SU-DHL-6 (cell line): ENCODE measurements around the gene ITPR1.

Source experiments
- H2AFZ ChIP-seq: fragments of 200-600 bp; sonication (generic); 2 replicates; pipeline ENCODE4 v1.6.1; 2014; ENCODE audit warnings: low read depth, mild to moderate bottlenecking, moderate library complexity, mixed read lengths, antibody characterized with exemption, low read length; ENCODE audit not compliant: severe bottlenecking
- H3F3A ChIP-seq: fragments of 200-600 bp; shearing (Covaris generic); 2 replicates; pipeline ENCODE4 v1.6.0; 2016; ENCODE audit warnings: antibody characterized with exemption, mild to moderate bottlenecking; ENCODE audit not compliant: insufficient read depth
- H3K27ac ChIP-seq: fragments of 200-600 bp; sonication (generic); 2 replicates; pipeline ENCODE4 v1.5.1; 2016; ENCODE audit warnings: low read depth, mild to moderate bottlenecking, low read length, moderate library complexity, mixed read lengths
- H3K27me3 ChIP-seq: fragments of 200-600 bp; sonication (generic), shearing (Covaris generic); 2 replicates; pipeline ENCODE4 v1.6.0; 2014; ENCODE audit warnings: mild to moderate bottlenecking, low read length
- H3K36me3 ChIP-seq: fragments of 200-600 bp; sonication (generic); 2 replicates; pipeline ENCODE4 v1.6.1; 2014; ENCODE audit warnings: mild to moderate bottlenecking, low read length, mixed read lengths
- H3K4me2 ChIP-seq: fragments of 300-600, 200-600 bp; shearing (Covaris generic), sonication (generic); 2 replicates; pipeline ENCODE4 v1.6.0; 2014; ENCODE audit warnings: low read length, low read depth, mild to moderate bottlenecking; ENCODE audit not compliant: poor library complexity, severe bottlenecking
- H3K4me3 ChIP-seq: fragments of 200-600 bp; sonication (generic); 2 replicates; pipeline ENCODE4 v1.5.1; 2014; ENCODE audit warnings: antibody characterized with exemption, low read length, mild to moderate bottlenecking, mixed read lengths; ENCODE audit not compliant: insufficient read depth, poor library complexity, severe bottlenecking
- H3K79me2 ChIP-seq: fragments of 200-600 bp; sonication (generic); 2 replicates; pipeline ENCODE4 v1.6.1; 2014; ENCODE audit warnings: mild to moderate bottlenecking, low read length, moderate library complexity; ENCODE audit not compliant: insufficient read depth
- H3K9ac ChIP-seq: fragments of 200-600 bp; sonication (generic); 2 replicates; pipeline ENCODE4 v1.7.0; 2014; ENCODE audit warnings: mild to moderate bottlenecking, low read length
- H3K9me2 ChIP-seq: fragments of 200-600 bp; sonication (generic); replicated peaks from 2 replicates; pipeline ENCODE4 v1.6.1; 2014; ENCODE audit warnings: low read length; ENCODE audit not compliant: insufficient read depth
- H3K9me3 ChIP-seq: fragments of 200-600 bp; sonication (generic); 2 replicates; pipeline ENCODE4 v1.6.1; 2014; ENCODE audit warnings: low read length, mixed read lengths; ENCODE audit not compliant: insufficient read depth
- H4K20me1 ChIP-seq: fragments of 200-600 bp; sonication (generic); 2 replicates; pipeline ENCODE4 v1.6.1; 2014; ENCODE audit warnings: low read depth, mild to moderate bottlenecking, antibody characterized with exemption, low read length, moderate library complexity, mixed read lengths
- EZH2phosphoT487 ChIP-seq: fragments of 200-600 bp; sonication (generic), shearing (Covaris generic); conservative IDR thresholded peaks from 2 replicates; pipeline ENCODE4 v1.6.1; 2018; ENCODE audit warnings: mild to moderate bottlenecking, antibody characterized with exemption, low read length, moderate library complexity, mixed read lengths
- TF ChIP-seq, protein P1 (sequence below): fragments of 200-600 bp; sonication (generic); IDR thresholded peaks from one replicate; pipeline ENCODE4 v1.5.1; 2017; ENCODE audit warnings: antibody characterized with exemption, mild to moderate bottlenecking, low read length, moderate library complexity; ENCODE audit not compliant: insufficient read depth, poor library complexity, severe bottlenecking

Gene ITPR1

DNA sequence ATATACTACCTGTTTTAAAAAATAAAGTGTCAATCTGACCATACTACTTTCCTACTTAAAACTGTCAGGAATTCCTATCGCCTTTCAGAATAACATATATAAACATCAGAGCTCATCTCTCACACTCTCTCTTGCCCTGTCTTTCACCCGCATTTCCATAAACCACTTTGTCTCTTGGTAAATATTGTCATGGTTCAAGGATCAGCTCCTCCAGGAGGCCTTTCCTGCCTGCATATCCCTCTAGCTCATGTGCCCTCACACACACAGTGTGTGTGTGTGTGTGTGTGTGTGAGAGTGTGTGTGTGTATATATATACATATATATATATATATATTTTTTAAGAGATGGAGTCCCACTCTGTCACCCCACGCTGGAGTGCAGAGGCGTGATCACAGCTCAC lies 32.8 kb upstream of the ITPR1 start:
- Histone ChIP-seq H4K20me1 (no peaks in the 10 kb centered on the region), H3K36me3 (no peaks in the 10 kb centered on the region), H3F3A (no peaks in the 10 kb centered on the region), H3K9me3 (no peaks in the 10 kb centered on the region), H3K9me2 (no peaks in the 10 kb centered on the region), H2AFZ (no peak overlapping the region), H3K27me3 (no peaks in the 10 kb centered on the region), H3K4me2 (no peak overlapping the region), H3K9ac (no peak overlapping the region), H3K79me2 (no peaks in the 10 kb centered on the region), H3K27ac (no peak overlapping the region), H3K4me3 (no peak overlapping the region)
- TF ChIP-seq, protein P1, sequence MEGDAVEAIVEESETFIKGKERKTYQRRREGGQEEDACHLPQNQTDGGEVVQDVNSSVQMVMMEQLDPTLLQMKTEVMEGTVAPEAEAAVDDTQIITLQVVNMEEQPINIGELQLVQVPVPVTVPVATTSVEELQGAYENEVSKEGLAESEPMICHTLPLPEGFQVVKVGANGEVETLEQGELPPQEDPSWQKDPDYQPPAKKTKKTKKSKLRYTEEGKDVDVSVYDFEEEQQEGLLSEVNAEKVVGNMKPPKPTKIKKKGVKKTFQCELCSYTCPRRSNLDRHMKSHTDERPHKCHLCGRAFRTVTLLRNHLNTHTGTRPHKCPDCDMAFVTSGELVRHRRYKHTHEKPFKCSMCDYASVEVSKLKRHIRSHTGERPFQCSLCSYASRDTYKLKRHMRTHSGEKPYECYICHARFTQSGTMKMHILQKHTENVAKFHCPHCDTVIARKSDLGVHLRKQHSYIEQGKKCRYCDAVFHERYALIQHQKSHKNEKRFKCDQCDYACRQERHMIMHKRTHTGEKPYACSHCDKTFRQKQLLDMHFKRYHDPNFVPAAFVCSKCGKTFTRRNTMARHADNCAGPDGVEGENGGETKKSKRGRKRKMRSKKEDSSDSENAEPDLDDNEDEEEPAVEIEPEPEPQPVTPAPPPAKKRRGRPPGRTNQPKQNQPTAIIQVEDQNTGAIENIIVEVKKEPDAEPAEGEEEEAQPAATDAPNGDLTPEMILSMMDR = no peak
- no peak for TF ChIP-seq EZH2phosphoT487

DNA sequence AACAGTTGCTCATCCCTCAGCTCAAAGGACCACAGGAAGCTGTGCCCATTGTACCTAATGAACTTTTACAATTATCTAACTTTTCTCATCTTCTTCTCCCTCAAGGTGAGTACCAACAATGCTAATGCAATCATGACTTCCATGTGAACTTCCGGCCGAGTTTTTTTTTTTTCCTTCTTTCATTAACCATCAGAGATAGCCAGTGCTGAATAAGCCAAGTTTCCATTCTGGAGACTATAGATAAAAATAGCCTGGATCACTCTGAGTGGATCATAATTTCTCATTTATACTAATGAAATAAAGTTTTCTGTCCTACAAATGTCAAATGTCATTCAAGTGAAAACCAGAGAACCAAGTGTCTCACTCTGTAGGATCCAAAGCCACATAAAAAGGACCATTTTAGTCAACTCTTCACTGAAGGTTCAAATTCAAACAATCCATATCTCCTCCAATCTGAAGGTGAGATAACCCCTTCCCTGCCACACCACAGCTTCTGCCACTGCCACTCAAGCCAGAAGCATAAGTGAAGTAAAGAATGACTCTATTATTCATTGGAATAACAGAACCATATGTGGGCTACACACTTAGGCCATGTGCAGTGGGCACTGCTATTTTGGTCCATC lies 31.6 kb upstream of the ITPR1 start:
- Histone ChIP-seq H3K27me3 (no peaks in the 10 kb centered on the region), H3K79me2 (peaks cover 4% of the 10 kb centered on the region; the same call in 1 of the 2 replicates), H2AFZ (no peak overlapping the region), H3K4me2 (no peak overlapping the region), H3K9me2 (no peaks in the 10 kb centered on the region), H3K9me3 (no peaks in the 10 kb centered on the region), H4K20me1 (no peaks in the 10 kb centered on the region), H3K4me3 (no peak overlapping the region), H3K27ac (no peak overlapping the region), H3K9ac (no peak overlapping the region), H3F3A (no peaks in the 10 kb centered on the region), H3K36me3 (no peaks in the 10 kb centered on the region)
- no peak for TF ChIP-seq EZH2phosphoT487
- TF ChIP-seq, protein P1 = no peak

DNA sequence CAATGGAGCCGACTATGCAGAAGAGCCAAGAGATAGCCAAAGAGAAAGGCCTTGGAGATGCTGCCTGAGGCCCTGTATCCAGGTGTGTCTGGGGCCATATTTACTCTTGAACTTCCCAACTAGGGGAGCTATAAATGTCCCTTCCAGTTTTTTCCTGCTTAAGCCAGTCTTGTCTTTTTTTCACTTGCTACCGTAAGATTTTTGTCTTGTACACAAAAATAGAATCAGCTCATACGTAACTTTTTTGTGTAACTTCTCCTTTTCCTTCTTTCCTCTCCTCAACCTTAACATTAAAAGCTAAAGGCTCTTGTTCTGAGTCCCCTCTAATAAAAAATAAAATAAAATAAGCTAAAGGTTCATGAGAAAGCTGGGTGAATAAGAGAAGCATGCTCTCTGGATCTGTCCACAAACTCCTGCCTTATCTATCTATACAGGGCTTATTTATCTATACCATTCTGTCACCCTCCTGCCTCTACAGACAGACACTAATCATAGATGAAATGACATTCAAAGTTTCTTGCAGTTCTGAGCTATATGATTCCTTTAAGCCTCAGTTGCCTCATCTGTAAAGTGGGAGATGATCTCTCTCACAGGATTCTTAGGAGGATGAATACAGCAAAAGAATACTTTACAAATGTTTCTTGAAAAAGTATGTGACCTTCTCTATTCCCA lies 30.6 kb upstream of the ITPR1 start:
- no peaks in the 10 kb centered on the region for H3K27me3 ChIP-seq
- H3K9me3 ChIP-seq = no peaks in the 10 kb centered on the region
- H3K4me3 ChIP-seq = no peak overlapping the region
- peaks cover 4% of the 10 kb centered on the region; the same call in 1 of the 2 replicates for H3K79me2 ChIP-seq
- no peaks in the 10 kb centered on the region for H3K36me3 ChIP-seq
- H3K27ac ChIP-seq = no peak overlapping the region
- no peak overlapping the region for H2AFZ ChIP-seq
- no peaks in the 10 kb centered on the region for H3K9me2 ChIP-seq
- no peak overlapping the region for H3K9ac ChIP-seq
- no peaks in the 10 kb centered on the region for H4K20me1 ChIP-seq
- TF ChIP-seq, protein P1 = no peak
- TF ChIP-seq EZH2phosphoT487 = no peak
- no peaks in the 10 kb centered on the region for H3F3A ChIP-seq
- H3K4me2 ChIP-seq = no peak overlapping the region
